Ascending aorta (tissue), 2 donors: ENCODE data around the gene VSTM2B. TPM values are rescaled to one million over a fixed set of nuclear protein-coding genes. Genes with fewer than 3 reads are reported as not detected.

Experiments used
- DNase-seq, 2 donors: peaks; one replicate each; pipeline ENCODE4 v3.0.0-alpha.2; 2019; ENCODE audit warnings: low spot score in 2 of 2
- H3K27ac ChIP-seq, 2 donors: fragments of 200-600 bp; sonication (generic); one replicate each; pipeline ENCODE4 v1.5.1; 2016 to 2017; ENCODE audit warnings: mild to moderate bottlenecking in 1 of 2
- H3K27me3 ChIP-seq: fragments of 200-600 bp; sonication (generic); one replicate; pipeline ENCODE4 v1.5.1; 2017
- H3K36me3 ChIP-seq, 2 donors: fragments of 200-600 bp; sonication (generic); one replicate each; pipeline ENCODE4 v1.5.1; 2016
- H3K4me1 ChIP-seq, 2 donors: fragments of 200-600 bp; sonication (generic); one replicate each; pipeline ENCODE4 v1.5.1; 2016 to 2017; ENCODE audit warnings: mild to moderate bottlenecking in 1 of 2
- H3K4me3 ChIP-seq, 2 donors: fragments of 200-600 bp; sonication (generic); one replicate each; pipeline ENCODE4 v1.5.1; 2016 to 2017; ENCODE audit warnings: mild to moderate bottlenecking in 1 of 2
- H3K9me3 ChIP-seq, 2 donors: fragments of 200-600 bp; sonication (generic); one replicate each; pipeline ENCODE4 v1.5.1; 2016
- CTCF ChIP-seq, 3 experiments: fragments of 200-600 bp in 2 of 3; fragments of 450-650 bp in 1 of 3; sonication (generic) in 2 of 3; IDR thresholded peaks; one replicate each; pipeline ENCODE4 v1.5.1; 2016 to 2019; ENCODE audit warnings: antibody characterized with exemption in 3 of 3, mild to moderate bottlenecking in 1 of 3, moderate library complexity in 1 of 3
- intact Hi-C: fragments of 100-400 bp; cut with DNase I; formaldehyde crosslinking; loops from one replicate; pipeline ENCODE4 v1.15.1; 2023
- total RNA-seq: library from RNA; depleted of rRNA; stranded (reverse); fragments of >200 nt; gene quantifications from one replicate; pipeline ENCODE4 v1.1.0, GENCODE V29; 2016

VSTM2B gene
- total RNA-seq, 1 donor from 2014 or later: not detected

DNA sequence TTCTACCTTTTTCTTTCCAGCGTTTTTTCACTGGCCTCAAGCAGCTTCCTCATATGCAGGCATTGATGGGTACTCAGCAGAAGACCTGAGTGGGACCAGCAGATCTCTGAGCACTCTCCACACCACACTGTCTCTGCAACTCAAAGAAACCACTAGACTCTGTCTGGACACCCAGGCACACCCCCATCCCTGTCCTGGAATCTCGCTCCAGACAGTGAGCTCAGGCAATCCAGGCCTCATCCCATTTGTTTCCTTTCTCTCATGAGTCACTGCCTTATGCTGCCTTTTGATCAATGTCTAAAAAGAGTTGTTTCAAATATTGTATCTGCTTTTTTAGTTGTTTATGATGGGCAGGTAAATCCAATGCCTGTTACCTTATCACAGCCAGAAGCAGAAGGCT, 60.6 kb downstream of the VSTM2B start:
- intact Hi-C loops: no loop called here
- H3K27me3 ChIP-seq: no peaks in the 10 kb centered on the region
- no peak overlapping the region for H3K4me3 ChIP-seq
- H3K4me1 ChIP-seq: no peaks in the 10 kb centered on the region
- no peak overlapping the region for H3K27ac ChIP-seq
- TF ChIP-seq CTCF (IDR thresholded peaks at IDR 0.05): no peak
- DNase-seq: no peak
- no peaks in the 10 kb centered on the region for H3K9me3 ChIP-seq
- H3K36me3 ChIP-seq: no peaks in the 10 kb centered on the region

- Histone ChIP-seq H3K27ac (no peak overlapping the region), H3K4me1 (no peaks in the 10 kb centered on the region), H3K9me3 (no peaks in the 10 kb centered on the region), H3K36me3 (no peaks in the 10 kb centered on the region), H3K27me3 (no peaks in the 10 kb centered on the region), H3K4me3 (no peak overlapping the region)
- no peak for DNase-seq
- TF ChIP-seq CTCF (IDR thresholded peaks at IDR 0.05): no peak
- intact Hi-C loops: no loop called here
These were observed 61.3 kb downstream of the VSTM2B start for GRCh38 chr19:29587059-29587458.

DNA sequence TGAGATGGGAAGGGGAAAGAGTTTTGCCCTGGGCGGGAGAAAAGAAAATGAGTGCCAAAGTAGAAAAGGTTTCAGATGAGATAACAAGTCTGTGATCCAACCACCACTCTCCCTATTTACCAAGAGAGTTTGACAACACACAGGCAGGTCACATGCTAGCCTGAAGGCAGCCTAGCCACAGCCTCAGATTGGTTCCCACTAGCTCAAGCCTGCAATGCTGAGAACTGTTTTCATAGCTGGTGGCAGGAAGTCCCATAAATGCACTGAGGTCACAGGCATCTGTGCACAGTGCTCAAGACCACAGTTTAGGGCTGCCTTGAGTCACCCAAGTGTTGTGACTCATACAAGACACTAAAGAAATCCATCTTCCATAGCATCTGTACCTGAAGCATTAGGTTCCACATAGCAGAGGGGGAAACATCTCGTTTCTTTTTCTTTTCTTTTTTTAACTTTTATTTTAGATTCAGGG, 61.8 kb downstream of the VSTM2B start:
- TF ChIP-seq CTCF (IDR thresholded peaks at IDR 0.05): no peak
- intact Hi-C loops: no loop called here
- DNase-seq: peak in 1 of 2 donors; percentile 28
- H3K9me3 ChIP-seq: no peaks in the 10 kb centered on the region
- no peaks in the 10 kb centered on the region for H3K36me3 ChIP-seq
- no peaks in the 10 kb centered on the region for H3K4me1 ChIP-seq
- no peak overlapping the region for H3K27ac ChIP-seq
- H3K4me3 ChIP-seq: no peak overlapping the region
- no peaks in the 10 kb centered on the region for H3K27me3 ChIP-seq

DNA sequence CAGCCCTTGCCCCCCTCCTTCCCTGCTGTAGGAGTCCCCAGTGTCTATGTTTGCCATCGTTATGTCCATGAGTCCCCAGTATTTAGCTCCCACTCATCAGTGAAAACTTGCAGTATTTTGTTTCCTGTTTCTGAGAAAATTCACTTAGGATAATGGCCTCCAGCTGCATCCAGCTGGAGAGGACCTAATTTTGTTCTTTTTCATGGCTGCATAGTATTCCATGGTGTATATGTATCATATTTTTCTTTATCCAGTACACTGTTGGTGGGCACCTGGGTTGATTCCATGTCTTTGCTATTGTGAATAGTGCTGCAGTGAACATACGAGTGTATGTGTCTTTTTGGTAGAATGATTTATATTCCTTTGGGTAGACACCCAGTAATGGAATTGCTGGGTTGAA, 62.3 kb downstream of the VSTM2B start:
- no peak for DNase-seq
- Histone ChIP-seq H3K27ac (no peak overlapping the region), H3K4me3 (no peak overlapping the region), H3K4me1 (no peaks in the 10 kb centered on the region), H3K9me3 (no peaks in the 10 kb centered on the region), H3K36me3 (no peaks in the 10 kb centered on the region), H3K27me3 (no peaks in the 10 kb centered on the region)
- intact Hi-C loops: no loop called here
- no peak for TF ChIP-seq CTCF (IDR thresholded peaks at IDR 0.05)

GRCh38 chr19:29590278-29590677, 64.5 kb downstream of the VSTM2B start:
- intact Hi-C loops: no loop called here
- no peaks in the 10 kb centered on the region for H3K36me3 ChIP-seq
- H3K4me3 ChIP-seq: no peak overlapping the region
- peak in 1 of 2 donors; percentile 40 for DNase-seq
- no peak overlapping the region for H3K27ac ChIP-seq
- no peaks in the 10 kb centered on the region for H3K9me3 ChIP-seq
- H3K27me3 ChIP-seq: no peaks in the 10 kb centered on the region
- H3K4me1 ChIP-seq: no peaks in the 10 kb centered on the region
- TF ChIP-seq CTCF (IDR thresholded peaks at IDR 0.05): no peak

- H3K27me3 ChIP-seq: no peaks in the 10 kb centered on the region
- intact Hi-C loops: no loop called here
These were observed 65.9 kb downstream of the VSTM2B start for GRCh38 chr19:29591670-29592069.

More at GRCh38 chr19:29591670-29592069, 65.9 kb downstream of the VSTM2B start:
- H3K4me3 ChIP-seq: no peak overlapping the region
- no peak for TF ChIP-seq CTCF (IDR thresholded peaks at IDR 0.05)
- no peak overlapping the region for H3K27ac ChIP-seq
- H3K36me3 ChIP-seq: no peaks in the 10 kb centered on the region
- H3K9me3 ChIP-seq: no peaks in the 10 kb centered on the region
- peak in 1 of 2 donors; percentile 2 for DNase-seq
- H3K4me1 ChIP-seq: no peaks in the 10 kb centered on the region
